ENCODE measurements around the gene SPOCK1.

The SPOCK1 gene

DNA sequence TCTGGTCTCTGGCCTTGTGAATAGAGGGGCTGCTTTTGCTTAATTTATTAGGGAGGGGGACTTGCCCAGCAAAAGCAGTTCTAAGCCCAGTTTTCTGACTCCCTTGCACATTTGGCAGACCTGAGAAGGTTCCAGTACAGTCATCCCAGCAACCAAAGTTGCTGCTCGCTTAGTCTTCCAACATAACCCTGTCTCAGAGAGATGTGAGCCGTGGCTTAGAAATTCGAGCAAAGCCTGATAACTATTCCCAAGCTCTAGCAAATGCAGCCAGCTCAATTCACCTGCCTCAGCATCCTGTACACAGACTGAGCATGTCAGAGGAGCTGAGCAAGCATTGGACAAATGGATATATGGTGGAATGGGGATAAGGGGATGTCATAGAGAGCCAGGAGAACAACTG lies 401.9 kb downstream of the SPOCK1 start:
- DNase-seq: no peak

DNA sequence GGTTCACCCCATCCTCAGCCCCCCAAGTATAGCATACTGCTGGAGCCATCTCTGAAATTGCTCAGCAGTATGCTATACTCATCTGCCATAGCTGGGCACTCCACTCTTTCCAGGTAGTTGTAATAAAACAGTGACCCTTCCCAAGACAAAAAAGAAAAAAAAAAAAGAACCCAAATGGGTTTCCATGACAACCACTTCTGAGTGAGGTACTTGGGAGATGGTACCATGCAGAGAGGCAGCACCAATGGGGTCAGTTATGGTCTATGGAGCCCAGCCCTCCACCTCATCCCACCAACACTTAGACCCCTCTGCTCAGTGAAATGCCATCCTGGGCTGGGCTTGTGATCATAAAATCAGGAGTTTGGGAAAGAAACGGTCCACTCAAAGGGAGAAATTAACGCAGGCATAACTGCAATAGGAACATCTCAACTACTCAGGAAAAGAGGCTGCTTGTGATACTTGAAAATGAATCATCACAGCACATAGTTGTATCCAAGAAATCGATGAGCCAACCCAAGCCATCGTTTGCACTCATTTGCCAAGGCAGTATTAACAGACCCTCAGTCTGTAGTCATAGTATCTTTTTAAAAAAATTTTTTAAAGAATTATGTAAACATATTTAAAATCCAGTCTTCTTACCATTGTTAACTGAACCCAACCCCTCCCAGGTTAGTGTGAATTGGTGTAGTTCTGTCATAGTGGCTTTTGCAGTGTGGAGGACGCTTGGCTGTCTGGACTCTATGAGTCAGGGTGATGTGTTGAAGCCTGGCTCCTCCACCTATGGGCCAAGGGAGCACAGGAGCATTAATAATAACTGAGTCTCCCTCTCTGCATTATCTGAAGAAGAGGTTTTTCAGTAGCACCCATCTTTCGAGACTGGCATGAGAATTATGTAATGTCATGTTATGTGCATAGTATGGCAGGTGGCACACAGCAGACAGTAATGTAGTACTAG lies 402.7 kb downstream of the SPOCK1 start:
- DNase-seq: no peak

DNA sequence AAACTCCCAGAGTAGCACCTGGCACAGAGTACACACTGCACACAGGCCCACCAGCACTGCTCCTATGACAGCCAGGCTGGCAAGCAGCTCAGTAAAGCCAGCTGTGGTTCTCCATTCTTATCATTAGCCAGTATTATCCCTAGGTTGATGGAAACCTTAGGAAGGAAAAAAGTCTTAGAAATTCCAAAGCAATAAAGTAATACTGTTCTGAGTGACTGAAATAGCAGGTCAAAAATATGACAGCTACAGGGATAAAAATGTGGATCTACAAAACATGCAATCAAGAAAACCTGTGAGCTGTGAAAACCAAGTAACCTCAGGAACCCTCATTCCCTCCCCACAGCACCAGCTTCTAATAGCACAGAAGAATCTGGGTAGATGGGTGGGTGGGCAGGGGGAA lies 403.5 kb downstream of the SPOCK1 start:
- DNase-seq: no peak

DNA sequence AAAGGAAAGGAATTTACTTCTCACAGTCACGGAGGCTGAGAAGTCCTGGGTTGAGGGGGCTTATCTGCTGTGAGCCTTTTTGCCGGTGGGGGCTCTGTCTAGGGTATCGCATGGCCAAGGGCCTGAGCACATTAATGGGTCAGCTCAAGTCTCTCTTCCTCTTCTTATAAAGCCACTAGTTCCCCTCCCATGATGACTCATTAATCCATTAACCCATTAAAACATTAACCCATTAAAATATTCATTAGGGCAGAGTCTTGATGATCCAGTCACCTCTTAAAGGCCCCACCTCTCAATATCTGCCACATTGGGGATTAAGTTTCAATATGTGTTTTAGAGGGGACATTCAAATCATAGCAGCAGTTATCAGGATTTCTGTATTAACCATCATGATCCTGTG lies 406.3 kb downstream of the SPOCK1 start:
- no peak for DNase-seq

DNA sequence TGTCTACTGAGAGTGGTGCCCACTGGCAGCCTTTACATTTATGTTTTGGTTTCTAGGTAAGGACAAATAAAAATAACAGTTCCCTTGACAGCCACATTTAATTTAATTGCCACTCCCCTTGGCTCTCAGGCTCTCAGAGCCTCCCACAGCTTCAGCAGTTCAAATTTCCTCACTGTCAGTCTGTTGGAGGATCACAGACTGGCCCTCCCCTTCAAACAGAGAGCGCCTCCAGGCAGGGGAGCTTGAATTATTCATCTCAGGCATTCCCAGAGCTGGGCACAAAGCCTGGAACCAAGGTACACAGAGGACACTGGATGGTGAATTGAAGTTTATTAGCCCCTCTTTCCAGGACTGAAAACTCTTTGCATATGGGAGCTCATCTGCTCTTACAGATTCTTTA lies 407.7 kb downstream of the SPOCK1 start:
- DNase-seq: no peak

DNA sequence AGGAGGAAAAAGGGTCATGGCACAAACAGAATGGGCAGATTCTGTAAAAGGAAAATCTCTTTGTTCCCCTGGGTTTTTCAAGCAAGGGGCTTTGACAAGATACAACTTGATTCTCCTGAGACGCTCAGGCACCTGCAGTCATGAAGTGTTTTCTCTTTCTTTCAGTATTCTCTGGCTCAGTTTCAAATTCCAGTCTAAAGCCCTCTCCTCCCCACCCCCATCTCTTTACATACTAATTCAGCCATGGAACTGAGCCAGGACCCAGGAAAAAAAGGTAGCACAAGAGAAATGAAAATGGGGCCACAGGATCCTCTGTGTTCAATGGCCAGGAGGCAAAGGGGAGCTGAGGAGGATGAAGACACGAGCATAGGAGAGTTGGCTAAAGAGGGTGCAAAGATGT lies 408.4 kb downstream of the SPOCK1 start:
- no peak for DNase-seq

DNA sequence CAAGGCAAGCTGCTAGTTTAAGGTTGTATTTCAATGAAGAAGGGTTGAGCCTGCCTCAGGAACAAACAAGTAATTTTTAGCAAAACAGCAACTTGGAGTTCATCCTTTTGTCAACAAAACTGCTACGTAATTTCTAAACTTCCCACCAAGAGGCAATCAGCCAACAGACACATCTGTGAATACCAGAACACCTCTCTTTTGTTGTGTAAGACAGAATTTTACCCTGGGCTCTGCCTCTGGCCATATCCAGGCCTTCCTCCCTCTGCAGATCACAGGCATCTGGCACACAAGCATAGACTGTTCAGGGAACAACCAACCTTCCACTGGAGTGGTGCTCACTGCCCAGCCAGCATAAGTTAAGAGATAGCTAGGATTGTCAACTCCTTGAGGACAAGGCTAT lies 409.0 kb downstream of the SPOCK1 start:
- DNase-seq: no peak

DNA sequence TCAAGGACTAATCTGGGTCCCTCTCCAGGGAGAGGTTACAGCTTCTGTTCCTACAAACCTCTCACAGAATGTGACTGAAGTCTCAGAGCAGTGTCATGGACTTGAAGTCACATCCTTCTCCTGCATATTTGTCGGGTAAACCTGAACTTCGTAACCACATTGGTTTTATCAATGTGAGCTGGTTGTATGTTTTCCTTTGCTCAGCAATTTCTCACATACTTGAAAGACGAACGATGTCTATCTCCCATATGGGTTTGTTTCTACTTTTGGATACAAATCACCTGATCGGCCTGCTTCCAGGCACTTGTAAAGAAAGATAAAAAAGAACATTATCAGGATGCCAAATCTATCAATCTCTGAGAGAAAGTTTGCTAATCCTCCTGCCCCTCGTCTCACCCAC lies 411.0 kb downstream of the SPOCK1 start:
- no peak for DNase-seq

DNA sequence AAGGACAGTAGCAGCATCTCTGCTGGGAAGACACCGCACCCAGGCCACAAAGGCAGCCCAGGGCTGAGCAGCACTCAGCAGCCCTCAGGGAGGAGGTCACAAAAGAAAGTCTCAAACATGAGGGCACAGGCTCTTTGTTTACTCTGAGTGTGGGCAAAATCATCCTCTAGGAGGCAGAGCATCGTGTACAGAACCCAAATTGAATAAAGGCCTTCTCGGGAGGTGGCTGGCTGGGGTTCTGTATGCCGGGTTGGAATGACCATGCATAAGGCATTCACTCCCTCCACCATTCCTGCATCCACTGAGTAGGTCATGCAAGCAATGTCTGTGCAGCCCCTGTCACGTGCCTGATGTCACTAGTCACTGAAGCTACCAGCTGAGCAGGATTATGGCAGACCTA lies 412.8 kb downstream of the SPOCK1 start:
- no peak for DNase-seq

DNA sequence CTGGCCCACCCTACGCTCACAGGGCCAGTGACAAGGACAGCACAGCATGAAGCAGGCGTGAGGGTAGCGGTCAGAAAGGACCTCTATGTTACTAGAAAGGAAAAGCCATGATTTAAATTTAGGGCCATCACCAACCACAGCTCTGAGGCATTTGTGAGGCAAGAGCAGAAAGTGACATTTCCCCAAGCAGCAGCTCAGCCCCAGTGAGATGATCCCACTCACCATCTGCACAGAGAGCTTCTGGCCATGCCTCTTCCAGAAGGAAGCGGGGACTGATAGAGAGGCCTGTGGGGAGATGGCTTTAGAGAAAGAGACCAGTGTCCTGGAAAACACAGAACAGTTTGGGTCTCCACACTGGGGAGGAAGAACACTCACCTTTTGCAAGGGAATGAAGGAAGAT lies 413.9 kb downstream of the SPOCK1 start:
- DNase-seq: no peak

DNA sequence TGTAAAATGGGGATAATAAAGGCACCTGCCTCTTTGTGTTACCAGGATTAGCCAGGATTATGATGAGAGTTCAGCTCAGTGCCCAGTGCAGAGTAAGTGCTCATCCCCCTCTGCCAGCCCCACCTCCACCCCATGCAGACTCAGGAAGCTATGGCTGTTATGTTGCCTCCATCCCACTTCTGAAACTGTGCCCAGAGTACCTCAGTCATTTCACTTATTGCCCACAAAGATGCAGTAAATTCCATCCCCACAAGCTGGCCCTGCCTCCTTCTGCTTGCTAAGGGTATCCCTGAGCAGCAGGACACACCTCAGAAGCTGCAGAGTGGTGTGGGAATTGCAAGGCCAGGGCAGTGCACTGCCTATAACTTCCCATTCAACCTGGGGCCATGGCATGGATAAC lies 415.1 kb downstream of the SPOCK1 start:
- DNase-seq: no peak

DNA sequence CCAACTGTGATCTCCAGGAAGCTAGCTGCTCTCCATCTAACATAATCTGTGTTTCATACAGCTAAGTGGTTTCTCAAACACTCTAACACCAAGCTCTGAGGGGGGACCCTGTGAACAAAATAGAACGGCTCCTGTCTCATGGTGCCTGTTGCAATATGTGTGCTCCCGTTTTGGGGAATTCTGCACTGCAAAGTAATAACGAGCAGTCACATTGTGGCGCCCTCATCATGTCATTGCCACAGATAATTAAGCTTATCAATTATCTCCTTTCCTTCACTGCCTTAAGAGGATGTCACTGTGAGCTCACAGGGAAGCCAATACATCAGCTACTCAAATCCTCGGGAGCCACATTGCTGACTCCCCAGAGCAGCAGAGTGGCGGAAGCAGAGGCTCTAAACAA lies 416.2 kb downstream of the SPOCK1 start:
- DNase-seq: no peak

DNA sequence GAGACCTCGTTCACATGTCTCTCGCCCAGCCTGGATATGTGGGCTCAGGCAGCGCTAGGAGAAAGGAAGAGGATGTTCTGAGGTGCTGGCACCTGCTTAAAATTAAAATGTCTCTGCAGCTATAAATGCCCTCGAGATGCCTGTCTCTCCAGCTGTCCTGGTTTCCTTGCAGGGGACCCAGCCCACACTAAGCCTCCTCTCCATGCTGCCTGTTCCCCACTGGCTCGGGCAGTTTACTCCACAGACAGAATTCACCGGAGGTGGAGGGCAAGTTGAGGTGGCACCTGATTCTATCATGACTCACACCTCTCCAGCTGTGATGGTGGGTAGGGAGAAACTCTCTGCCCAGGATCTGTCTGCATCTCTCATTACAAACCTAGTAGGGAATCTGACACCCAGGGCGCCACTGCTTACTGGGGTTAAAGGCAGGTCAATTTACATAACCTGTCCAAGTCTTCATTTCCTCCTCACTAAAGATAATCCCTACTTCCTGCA lies 420.9 kb downstream of the SPOCK1 start:
- no peak for DNase-seq

DNA sequence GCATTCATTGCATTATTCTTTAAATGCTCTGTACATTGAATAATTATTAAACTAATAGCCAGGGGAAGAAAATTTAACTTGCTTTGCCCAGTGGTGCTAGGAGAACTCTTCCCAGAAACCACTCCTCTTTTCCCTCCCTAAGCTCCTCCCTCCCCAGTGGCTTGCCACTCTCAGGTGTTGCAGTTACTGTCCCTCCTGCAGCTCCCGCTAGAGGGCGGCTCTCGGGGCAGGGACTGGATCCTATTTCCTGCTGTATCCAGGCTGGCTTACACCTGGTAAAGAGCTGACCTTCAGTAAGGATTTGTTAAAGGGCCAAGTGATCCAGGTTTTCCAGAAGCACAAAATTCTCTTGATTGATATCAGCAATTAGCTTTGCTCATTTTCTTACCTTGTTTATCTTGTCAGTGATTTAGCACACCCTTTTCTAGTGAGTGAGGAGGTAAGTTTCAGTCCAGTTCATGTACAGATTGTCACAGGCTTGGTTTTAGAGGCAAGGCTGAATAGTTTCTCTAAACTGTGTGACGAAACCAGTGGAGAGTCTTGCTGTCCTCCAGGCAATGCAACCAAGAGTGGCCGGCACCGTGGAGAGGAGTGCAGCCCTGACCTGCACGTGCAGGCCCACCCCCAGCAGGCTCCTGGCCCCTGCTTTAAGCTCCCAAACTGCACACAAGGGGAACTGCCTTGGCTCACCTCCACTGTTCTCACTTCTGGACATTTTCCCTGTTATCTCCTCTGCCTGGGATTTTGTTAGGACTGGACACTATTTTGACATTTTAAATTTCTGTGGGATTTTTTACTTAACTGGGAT lies 423.8 kb downstream of the SPOCK1 start:
- peak in 3 of 4 experiments; percentile 7 to 36 (median 25) for DNase-seq

DNA sequence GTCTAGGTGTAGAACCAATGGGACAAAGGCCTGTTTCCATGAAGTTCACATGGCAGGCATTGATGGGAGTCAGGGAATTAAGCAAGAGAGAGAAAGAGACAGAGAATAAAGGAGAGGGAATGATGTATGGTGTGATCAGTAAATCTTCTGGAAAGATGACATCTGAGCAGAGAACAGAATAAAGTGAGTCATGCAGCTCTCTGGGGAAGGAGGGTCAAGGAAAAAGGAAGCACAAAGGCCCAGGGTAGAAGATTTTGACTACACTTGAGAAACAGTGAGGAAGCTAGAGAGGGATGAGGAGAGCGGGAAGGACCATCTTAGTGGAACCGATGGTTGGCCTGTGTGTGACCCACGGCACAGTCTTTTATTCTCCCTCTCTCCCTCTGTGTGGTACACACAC lies 425.9 kb downstream of the SPOCK1 start:
- no peak for DNase-seq

DNA sequence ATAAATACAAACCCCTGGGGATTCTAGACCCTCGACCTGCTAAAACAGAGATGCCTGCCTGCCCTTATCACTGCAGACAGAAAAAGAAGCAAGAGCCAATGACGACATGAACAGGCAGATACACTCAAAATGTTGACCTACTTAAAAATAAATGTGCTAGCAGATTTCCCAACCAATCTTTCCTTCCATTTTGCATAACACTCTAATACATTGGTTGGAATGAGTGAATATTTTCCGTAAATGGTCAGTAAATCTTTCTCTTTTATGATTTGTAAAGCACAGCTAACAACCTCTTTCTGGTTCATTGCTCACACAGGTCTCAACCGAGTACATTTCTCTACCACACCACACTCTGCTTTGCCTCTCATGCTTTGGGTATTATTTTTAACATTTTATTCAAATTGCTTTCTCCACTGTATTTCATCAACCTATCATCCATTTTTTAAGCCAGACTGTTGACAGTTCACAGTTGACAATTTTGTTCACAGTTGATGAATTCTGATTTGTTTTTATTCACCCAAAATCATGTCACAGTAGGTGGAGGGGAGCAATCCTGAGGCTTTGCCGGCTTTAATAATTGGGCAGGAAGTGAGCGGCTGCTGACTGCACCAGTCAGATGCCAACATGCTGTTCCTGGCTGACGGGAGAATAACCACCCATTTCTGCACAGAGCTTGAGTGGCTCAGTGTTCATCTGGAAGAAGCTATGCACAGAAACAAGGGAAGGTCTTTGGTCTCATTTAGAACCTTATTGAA lies 426.6 kb downstream of the SPOCK1 start:
- DNase-seq: no peak

DNA sequence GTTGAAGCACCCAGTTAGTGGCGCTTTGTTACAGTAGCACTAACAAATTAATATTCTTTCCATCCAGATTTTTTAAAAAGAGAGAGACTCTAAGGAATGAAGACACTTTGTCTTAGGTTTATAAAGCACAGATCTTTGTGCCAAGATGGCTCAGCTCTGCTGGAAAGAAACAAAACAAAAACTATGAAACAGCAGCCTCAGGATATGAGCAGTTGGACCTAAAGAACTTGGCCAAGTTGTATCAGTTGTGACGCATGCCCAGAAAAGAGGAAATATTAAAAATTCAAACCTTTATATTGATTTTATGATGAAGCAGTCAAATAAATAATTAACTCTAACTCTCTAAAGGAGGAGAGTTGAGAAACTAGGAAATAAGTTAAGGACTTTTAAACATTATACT lies 427.2 kb downstream of the SPOCK1 start:
- DNase-seq: no peak

DNA sequence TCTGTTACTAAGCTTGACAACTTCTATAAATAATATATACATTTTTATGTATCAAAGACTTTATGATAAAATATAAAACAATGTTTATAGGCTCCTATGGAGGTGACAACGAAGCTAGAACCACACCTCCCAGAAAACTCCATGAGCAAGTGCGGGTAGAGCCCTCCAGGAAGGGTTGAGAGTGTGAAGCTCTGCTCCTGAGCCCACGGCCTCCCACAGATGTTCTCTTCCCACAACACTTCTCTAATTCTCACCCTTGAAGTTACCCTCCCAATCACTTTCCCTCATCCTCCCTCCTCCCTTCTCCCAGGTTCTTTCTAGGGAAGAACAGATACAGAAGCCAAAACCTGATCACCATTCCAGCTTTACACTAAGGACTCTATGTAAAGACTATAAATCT lies 427.6 kb downstream of the SPOCK1 start:
- no peak for DNase-seq

DNA sequence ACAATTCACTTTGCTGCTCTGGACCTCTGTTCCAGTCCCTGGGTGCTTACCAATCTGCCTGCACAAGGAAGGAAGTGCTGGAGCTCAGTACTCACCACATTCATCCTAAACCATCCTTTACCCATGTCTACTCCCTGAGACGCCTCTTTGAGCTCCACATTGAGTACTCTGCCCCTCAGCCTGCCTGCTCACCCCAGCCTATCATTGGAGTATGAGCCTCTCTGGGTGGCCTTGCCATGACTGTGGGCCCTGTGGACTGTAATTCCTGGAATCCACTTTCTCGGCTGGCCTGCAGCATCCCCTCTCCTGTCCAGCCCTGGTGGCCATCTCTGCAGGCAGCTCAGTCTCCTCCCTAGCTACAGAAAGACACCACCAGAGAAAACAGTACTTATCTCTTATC lies 428.6 kb downstream of the SPOCK1 start:
- DNase-seq: no peak

DNA sequence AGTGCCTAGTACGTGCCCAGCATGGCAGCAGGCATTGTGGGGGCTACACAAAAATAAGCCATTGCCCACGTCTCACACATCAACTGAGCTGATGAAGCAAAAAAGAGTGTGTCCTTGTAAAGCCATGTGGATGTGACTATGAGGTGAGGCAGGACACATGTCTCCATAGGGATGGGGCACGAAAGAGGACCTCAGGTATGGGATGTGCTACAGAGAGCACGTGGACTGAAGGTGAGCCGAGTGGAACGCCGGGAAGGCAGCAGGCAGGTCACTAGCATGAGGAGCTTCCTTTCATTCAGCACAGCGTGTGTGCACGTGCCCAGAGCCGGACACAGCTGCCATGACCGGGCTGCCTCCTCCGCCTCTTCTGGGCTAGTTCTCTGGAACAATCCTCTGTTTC lies 429.8 kb downstream of the SPOCK1 start:
- DNase-seq: no peak

DNA sequence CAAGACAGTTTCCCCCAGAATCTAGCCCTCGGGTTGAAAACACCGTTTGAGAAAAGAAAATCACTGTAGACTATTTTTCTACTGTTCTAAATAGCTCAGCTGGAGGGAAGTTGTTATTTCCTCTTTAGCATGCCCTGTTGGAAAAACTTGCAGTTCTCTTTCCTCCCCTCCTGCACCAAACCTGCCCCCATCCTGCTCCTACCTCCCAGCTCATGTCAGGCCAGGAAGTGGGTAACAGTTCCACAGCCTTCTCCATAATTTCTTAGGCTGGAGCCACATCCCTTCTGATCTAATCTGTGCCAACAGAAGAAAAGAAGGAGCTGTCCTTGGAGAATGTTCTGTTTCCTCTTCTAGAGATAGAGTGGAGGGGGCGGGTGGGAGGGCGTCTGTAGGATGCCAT lies 437.7 kb downstream of the SPOCK1 start:
- DNase-seq: peak in 1 of 4 experiments; percentile 15

DNA sequence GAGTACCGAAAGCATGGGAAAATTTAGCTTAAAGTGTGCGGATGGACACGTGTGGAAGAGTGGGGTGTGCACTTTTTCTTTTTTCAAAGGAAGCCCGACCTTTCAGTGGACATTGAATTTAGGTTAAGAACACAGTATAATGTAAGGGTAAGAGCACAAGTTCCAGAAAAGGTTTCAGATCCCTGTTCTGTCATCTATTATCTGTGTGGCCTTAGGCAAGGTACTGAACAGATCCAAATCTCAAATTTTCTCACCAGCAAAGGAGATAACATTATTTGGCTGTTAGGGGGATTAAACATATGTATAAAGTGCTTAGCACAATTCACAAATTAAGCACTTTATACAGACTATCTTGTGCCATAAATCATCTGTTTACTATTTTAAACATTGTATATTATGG lies 441.0 kb downstream of the SPOCK1 start:
- no peak for DNase-seq

DNA sequence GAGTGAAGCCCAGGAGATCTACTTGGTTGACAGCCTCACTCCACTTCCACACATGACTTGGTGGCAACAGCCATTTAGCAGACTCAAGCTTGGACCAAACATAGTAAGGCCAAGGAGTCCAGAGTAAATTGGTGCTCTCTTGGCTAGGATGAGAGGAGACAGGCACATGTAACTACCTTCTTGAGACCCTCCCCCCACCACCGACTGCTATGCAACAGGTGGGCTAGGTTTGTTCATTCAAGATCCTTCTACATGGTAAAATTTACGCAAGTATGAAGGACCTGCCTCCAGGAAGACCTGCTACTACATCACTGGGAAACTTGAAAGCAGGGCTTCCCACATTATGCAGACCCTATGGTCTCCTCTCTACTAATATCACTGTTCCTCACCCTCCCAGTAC lies 442.4 kb downstream of the SPOCK1 start:
- DNase-seq: no peak

Data from suppressor macrophage (primary cell).